Upper lobe of left lung (tissue), 4 donors: ENCODE results near the gene SUPT20HL2.

ENCODE experiments used
- CTCF ChIP-seq, 6 experiments: fragments of 450-650 bp in 4 of 6; fragments of 200-600 bp in 2 of 6; sonication (generic) in 2 of 6; IDR thresholded peaks; one replicate each; pipeline ENCODE4 v1.5.1; 2016 to 2019; ENCODE audit warnings: antibody characterized with exemption in 6 of 6
- POLR2A ChIP-seq, 4 donors: fragments of 450-650 bp; IDR thresholded peaks; one replicate each; pipeline ENCODE4 v1.5.1; 2016 to 2017; ENCODE audit warnings: antibody characterized with exemption in 4 of 4, mild to moderate bottlenecking in 2 of 4

GRCh38 chrX:24298191-24298590 lies 15.7 kb downstream of the SUPT20HL2 start:
- TF ChIP-seq CTCF (IDR thresholded peaks at IDR 0.05) (no peak), POLR2A (IDR thresholded peaks at IDR 0.05) (no peak)
